HG03354 (cell line): ENCODE results near the gene SPON1.
"Not testable (repeated sequence)": the region's sequence is repeated elsewhere in the genome, so short reads cannot be mapped to it uniquely, and the experiment has no call there.

ENCODE experiments used
- ATAC-seq: cut with Tn5 transposase; IDR thresholded peaks from one replicate; pipeline ENCODE4 v1.9.1; 2021; ENCODE audit warnings: mild to moderate bottlenecking; ENCODE audit not compliant: unreplicated experiment, poor library complexity, severe bottlenecking

Gene SPON1

DNA sequence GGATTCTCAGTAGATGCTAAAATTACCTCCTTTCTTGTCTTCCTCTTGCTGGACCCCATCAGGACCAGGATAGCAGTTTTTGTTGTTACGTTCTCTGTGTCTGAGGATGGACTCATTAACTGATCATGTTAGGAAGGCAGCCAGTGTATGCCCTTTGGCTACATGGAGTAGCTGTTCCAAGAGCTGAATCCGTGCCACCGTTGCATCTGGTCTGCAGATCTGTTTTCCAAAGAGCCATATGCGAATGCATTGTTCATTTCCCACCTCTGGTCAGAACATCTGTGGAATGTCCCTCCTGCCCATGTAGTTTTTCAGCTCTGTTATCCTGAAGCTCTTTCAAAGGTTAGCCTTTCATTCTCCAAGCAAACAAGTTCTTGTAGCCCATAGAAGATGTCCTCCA is 188.4 kb downstream of the SPON1 start:
- no peak for ATAC-seq

DNA sequence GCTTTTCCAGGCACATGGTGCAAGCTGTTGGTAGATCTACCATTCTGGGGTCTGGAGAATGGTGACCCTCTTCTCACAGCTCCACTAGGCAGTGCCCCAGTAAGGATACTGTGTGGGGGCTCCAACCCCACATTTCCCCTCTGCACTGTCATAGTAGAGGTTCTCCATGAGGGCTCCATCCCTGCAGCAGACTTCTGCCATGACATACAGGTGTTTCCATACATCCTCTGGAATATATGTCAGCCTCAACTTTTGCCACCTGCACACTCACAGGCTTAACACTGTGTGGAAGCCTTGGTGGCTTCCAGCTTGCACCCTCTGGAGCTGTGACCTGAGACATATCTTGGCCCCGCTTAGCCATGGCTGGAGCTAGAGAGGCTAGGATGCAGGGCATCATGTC is 191.6 kb downstream of the SPON1 start:
- not testable (repeated sequence) for ATAC-seq

DNA sequence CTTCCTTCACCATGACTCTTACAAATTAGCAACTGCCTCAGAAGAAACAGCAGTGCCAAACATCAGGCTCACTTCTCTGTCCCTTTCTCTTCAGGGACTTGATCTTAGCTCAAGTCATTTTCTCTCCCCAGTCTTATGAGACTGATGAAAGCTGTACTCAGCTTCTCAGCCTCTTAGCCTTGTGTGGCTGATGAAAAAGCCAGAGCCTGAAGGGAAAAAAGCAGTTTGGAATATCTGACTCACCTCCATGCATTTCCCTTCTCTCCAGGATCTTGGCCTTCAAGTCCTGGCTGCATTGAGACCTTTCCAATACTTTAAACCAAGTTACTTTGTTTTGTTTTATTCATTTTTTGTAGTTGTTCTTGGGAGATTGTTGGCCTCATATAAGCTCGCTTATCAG is 195.9 kb downstream of the SPON1 start:
- ATAC-seq, result no peak

DNA sequence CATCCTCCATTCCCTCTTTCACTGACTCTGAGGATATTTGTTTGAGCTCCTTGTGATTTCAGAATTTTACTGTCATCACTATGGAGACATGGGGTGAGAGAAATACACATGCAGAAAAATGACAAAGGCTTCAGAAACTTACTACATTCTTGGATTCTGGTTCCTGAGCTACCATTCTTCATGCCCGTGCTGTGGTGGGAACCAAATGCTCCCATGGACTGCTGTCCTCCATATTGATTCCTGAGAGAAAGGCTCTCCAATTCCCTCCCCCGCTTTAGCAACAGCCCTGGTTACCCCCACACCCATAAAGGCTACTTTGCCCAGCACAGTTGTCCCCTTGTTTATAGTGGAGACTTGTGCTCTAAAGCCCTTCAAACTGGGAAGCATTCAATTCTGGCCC is 201.1 kb downstream of the SPON1 start:
- ATAC-seq, result no peak

DNA sequence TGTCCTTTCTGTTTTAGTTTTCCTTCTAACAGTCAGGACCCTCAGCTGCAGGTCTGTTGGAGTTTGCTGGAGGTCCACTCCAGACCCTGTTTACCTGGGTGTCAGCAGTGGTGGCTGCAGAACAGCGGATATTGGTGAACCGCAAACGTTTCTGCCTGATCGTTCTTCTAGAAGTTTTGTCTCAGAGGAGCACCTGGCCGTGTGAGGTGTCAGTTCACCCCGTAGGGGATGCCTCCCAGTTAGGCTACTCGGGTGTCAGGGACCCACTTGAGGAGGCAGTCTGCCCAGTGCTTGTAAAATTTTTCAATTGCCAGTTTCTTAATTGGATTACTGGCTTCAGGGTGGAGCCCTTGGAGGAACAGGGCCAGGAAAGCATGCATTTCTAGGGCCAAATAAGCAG is 211.2 kb downstream of the SPON1 start:
- ATAC-seq, result not testable (repeated sequence)

DNA sequence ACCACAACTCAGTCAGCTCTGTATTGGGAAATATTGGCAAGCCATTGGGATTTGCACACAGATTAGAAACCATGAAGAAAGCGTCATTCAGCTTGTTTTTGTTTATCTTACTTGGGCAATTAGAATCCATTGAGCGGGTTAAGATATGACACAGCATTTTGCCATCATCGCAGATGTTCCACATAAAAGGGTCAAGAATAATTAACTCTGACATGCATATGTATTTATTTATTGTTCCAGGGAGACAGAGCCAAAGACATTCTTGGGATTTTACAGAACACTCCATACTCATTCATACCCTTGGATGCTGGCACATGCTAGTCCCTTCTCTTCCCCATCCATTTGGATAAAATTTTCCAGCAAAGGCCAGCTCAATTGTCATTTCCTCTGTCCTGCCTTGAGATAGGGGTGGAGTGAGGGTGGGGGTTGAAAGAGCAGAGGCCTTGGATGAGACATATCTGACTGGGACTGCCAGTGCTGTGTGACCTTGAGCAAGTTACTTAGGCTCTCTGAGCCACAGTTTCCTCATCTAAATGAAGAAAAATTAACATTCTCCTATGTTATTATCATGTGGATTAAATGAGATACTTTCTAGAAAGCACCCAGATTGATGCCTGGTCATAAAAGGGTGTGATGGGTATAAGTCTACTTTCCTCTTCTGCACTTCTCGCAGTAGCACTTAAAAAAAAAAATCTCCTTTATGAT is 216.7 kb downstream of the SPON1 start:
- ATAC-seq, result no peak

DNA sequence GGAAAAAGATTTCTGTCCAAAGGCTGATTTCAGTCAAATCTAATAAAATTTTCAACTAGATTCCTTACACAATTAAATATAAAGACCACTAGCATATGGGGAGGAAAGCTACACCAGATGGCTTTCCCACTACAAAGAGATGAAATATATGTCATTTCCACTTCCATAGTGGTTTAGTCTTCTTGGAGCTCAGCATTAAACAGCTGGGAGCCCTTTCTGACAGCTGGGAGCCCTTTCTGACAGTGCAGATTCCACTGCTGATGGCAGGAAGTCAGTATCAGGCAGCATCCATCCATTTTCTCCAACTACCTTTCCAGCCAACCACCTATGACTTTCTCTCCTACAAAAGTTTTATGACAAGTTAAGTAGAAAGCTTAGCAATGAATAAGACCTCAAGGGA is 218.6 kb downstream of the SPON1 start:
- ATAC-seq, result no peak

DNA sequence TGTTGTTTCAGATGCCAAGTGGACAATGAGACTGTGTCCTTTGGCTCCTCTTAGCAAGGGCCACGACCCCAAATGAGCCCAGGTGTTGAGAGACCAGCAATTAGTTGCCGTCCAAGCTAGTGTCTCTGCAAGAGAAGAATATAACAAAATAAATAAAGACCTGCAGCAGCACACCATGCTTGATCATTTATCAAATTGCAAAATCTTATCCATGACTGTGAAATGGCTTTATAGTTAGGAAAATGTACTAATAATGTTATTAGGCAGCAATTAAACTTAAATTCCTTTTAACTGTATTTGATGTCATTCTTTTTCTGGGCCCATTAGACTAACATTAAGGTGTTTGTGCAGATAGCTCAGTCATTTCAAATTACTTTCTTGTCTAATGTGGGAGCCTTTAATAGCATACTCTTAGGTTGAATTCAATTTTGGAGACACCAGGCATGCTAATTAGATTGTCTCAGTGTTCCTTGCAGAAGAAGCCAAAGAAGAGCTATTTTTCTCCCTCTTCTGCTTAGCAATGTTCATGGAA is 220.4 kb downstream of the SPON1 start:
- ATAC-seq, result no peak

DNA sequence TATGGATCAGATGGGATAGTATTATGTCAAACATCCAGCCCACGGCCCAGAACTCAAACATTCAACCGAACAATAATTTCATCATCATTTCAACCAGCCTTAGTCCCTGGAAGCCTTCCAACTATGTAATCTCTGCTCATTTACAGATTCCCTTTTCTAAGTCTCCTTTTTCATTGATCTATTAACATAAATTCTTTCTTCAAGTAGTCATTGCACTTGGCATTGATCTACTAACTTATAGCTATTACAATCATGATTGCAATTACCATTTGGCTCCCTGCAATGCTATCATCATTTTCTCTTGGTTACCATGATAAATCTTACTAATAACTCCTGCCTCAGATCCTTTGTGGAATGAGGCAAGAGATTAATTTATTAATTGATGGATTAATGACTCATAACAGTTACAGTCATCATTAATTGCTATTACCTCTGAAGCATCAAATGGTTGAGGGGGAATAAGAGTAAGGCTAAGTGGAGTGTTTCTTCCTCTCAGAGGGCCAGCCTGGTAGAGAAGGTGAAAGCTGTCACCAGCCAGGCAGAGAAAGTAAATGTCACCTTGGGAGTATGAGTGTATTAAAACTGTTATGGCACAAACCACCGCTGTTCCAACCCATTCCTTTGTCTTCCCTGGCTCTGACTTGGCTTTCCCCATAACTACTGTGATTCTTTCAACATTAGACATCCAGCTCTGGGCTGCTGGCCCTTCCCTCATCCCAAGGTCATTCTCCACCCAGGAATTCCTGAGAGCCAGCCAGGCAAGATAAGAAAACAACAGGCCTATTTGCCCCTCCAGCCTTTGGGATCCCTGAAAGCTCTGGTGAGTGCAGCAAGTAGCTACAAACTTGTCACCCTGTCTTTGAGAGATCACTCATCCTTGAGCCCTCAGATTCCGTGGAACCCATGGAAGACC is 221.8 kb downstream of the SPON1 start:
- no peak for ATAC-seq

DNA sequence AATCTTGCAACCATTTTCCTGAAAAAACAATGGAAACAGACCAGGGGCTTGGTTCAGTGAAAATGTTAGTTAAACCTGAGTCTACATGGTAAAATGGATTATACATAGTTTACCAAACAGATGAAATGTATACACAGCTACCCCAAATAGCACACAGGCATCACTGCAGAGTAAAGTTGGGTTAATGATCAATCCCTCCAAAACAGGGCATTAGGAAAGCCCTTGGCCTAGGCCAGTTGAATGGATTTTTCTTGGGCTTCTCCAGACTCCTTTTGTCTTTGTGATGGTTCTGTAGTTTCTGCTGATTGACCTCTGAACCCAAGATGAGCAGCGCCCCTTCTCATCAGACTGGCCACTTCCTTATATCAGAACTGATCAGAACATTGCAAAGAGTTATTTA is 222.9 kb downstream of the SPON1 start:
- no peak for ATAC-seq

DNA sequence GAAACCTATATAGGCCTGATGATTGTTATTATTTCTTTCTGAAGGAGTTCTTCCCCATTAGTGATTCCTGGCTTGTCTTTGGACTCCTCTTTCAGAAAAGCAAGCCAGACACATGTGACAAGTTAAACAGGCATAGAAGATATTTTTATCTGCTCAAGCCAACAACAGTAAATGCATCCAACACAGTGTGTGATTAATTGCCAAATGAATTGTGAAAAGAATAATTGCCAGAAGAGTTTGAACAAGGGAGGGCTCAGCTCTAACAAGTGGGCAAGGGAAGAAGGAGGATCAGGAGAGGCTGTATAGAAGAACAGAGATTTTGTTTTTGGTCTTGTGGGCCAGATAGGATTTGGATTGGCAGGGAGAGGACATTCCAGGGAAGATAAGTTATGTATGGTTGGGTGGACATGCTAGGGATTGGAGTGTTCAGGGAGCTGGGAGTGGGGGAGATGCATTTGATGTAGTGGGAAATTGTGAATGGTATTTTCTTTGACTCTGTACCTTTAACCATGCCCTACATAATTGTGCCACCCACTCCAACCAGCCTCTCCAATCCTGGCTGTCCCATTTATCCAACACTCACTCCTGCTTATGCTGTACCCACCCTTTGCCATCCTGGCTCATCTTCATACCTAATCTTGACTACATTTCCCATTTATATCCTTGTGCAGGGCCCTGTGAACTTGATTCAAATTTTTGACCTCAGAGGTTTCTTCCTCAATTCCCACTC is 223.7 kb downstream of the SPON1 start:
- ATAC-seq, result no peak

DNA sequence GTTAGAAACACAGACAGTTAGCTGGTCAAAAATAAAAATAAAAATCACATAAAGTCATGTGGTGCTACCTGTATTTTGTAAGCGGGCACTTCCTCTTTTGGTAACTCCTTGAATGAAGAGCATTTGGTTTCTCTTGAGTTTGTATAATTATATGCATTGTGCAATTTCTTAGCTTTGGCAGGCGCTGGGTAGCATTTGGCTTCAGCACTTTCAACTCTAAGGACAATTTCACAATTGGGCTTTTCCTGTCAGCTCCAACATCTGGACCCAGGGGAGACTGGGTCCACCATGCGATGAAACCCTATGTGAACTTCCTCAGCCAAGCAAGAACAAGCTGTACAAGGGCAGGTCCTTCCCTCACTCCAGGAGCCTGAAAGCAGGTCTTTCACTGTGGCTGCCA is 227.4 kb downstream of the SPON1 start:
- no peak for ATAC-seq

DNA sequence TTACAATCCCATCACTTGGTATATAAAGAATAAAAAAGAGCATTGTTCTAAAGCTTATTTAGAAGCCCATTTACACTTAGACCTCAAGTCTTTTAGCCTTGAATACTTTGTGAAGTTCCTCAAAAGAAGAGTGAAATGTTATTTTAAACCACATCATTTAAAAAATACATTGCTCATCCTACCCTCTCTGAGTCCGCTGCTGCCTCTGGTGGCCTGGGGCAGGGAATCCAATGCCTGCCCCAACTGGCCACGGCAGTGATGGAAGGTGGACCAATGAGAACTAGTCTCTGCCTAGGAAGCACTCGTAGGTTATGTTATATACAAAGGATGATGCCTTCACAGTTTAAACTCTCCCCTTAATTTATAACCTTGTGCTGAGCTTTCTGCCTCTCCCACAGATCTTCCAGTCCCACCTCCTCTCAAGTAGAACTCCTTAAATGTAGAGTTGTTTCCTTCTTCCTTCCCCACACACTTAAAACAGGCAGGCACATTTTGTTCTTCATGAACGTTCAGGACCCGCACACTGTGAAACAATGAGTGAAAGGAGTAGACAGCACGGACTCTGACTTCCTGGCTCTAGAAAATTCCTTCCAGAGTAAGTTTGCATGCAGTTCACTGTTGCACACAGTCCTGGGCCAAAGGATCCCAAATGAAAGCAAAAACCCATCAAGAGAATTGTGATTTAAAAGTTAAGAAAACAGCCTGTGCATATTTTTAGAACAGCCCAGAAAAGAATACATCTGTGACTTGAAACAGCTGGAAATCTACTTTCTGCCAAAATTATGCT is 228.7 kb downstream of the SPON1 start:
- ATAC-seq, result no peak

DNA sequence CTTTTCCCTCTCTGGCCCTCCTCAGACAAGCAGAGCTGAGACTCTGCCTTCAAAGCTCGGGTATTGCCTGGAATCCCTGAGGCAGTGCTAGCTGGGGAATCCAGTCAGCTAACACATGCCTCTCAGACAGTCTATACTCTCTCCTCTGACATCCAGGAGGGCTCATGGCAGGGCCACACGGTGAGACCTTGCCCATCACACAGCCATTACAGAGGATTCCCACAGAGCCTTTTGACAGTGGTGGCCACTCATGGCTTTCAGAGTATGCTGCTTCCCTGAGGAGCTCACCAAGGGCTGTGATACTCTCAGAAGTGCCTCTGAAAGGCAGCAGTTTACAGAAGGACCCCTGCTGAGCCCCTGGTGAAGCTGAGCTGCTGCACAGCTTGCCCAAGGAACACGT is 231.1 kb downstream of the SPON1 start:
- ATAC-seq, result no peak

DNA sequence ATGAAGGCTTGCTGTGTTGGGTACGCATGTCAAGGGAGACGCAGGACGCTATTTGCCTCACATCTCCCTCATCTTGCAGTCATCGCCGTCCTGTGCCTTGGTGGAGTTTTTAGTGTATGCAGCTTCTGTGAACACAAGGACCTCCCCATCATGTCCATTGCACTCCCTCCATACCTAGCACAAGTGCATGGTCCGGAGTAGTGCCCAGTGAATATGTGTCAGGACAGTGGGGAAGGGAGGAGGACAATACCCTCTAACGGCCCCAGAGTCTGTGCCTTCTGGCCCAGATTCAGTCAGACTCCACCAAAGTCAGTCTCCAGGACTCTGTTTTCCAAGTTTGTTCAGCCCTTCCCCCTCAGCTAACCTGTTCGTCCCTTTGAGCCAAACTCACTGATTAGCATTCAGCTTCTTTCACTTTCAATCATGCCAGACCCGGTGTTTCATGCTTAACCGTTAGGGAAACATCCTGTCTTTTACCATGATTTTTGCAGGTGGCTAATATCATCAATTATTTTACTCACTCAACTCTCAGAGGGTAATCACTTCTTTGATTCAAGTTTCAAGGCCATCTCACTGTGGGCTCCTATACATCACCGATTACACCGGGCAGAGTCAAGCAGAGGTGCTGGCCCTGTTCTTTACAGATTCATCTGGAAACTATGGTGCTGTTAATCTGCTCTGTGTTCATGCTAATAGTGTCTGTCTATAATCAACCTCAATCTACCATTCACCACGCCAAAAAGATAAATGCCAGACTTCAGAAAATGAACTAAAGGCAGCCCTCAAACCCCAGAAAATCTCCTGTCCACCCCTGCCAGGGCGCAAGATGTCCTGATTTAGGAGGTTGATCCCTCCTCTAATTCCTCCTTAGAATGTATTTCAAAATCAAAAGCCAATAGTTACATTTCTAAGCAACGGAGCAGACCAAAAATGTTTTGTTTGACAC is 240.0 kb downstream of the SPON1 start:
- ATAC-seq, result no peak

DNA sequence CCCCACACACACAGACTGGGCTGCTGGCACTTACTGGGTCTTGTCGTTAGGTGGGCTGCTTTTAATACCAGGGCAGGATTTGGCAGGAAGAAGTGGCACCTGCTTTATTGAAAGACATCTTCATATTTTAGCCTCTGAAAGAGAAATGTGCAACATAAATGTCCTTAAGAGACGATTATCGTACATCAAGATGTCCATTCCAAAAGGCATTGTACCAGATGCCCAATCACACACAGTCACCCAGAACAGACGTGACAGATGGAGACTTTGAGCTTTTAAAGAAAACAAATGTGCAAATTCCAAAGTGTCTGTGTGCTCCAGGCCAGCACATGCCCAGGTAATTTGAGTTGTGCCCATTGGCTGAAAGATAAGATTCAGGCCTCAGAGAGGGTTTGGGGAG is 240.8 kb downstream of the SPON1 start:
- no peak for ATAC-seq

DNA sequence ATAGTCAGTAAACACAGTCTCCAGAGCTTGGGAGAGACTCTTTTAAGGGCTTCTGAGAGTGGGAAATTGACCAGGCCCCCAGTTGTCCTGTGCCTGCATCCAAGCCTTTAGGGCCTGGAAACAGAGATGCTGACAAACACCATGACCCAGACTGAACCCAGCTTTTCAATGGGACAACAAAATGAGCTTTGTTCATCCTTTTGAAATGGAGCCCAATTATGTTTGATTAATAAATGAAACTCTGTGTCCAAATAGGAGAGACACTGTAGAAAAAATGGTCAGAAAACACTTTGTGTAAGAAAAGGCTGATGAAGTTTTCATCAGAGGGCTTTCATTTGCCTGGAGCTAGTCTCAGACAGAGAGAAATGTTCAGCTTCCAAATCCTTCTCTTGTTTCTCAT is 250.5 kb downstream of the SPON1 start:
- ATAC-seq, result no peak

DNA sequence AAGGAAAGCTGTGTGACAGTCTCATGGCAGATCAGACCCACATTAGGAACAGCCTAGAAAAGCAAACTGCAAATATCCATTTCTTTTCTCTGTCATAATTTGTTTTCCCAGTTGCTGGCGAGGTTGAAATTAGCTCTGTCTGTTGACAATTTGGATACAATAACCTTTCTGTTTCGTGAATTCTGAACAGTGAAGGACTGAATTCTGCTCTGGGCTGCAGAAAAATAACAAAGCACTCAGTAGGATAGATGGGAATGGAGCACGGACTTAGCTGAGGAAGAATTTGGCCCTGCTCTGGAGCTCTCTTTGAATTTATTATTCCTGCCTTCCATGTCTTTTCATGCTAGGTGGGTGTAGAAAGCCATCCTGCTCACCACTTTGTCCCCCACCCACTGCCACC is 256.2 kb downstream of the SPON1 start:
- ATAC-seq, result no peak
